T-helper 17 cell (primary cell): Measurements from ENCODE around the gene LTK. TPM values are rescaled to one million over a fixed set of nuclear protein-coding genes. Genes with fewer than 3 reads are reported as not detected.

Experiments used
- ATAC-seq: fragments of 150-1000 bp; cut with Tn5 transposase; 2 replicates; pipeline ENCODE4 v1.10.0; 2021; ENCODE audit warnings: mild to moderate bottlenecking, moderate library complexity
- DNase-seq, 3 donors: peaks; one replicate each; pipeline versions ENCODE4 v3.0.0 to v3.0.0-alpha.2; 2020 to 2021
- H3K9me3 ChIP-seq: one replicate; pipeline ENCODE4 v1.7.0; 2013; ENCODE audit warnings: low read length, mild to moderate bottlenecking; ENCODE audit not compliant: control insufficient read depth, poor library complexity, severe bottlenecking
- H3K27ac Mint-ChIP-seq: one replicate; pipeline ENCODE4 v1.8.0; 2022; ENCODE audit warnings: mild to moderate bottlenecking, moderate library complexity, mixed read lengths
- H3K27me3 Mint-ChIP-seq: one replicate; pipeline ENCODE4 v1.8.0; 2022; ENCODE audit warnings: mixed read lengths
- H3K36me3 Mint-ChIP-seq: one replicate; pipeline ENCODE4 v1.8.0; 2022; ENCODE audit warnings: low read depth, mixed read lengths
- H3K4me1 Mint-ChIP-seq: one replicate; pipeline ENCODE4 v1.8.0; 2022; ENCODE audit warnings: mild to moderate bottlenecking, mixed read lengths
- H3K4me3 Mint-ChIP-seq: one replicate; pipeline ENCODE4 v1.8.0; 2022; ENCODE audit warnings: mild to moderate bottlenecking, moderate library complexity, mixed read lengths
- total RNA-seq, 4 donors: library from RNA in 2 of 4; stranded (reverse) in 2 of 4; gene quantifications; one replicate each; pipeline ENCODE4 v1.2.3 and lab custom pipeline; 2022 to 2026

LTK gene
- total RNA-seq, 2 donors from 2014 or later = 58.2 to 74.6 TPM

DNA sequence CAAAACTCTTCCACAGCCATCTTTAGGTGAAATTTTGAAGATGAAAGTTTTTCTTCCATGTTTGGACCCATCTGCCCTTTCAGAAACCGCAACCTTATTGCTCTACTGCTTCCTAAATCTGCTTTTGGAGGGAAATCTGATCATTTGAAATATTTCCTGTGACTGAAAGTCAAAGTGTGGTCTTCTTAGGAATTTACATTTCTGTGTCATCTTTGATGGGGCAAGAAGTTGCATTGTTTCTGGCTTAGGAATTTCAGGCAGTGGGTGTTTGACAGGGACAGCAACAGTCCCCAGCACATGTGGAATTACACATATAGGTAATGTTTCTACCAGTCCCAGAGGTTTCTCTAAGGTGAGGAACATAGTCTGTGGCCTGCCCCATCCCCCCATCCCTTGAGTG lies 40.1 kb upstream of the LTK start:
- H3K36me3 Mint-ChIP-seq = peaks cover 5% of the 10 kb centered on the region
- DNase-seq = no peak
- no peak overlapping the region for H3K27ac Mint-ChIP-seq
- H3K27me3 Mint-ChIP-seq = no peaks in the 10 kb centered on the region
- no peak for ATAC-seq
- no peak overlapping the region for H3K4me3 Mint-ChIP-seq
- peaks cover 19% of the 10 kb centered on the region for H3K4me1 Mint-ChIP-seq
- no peaks in the 10 kb centered on the region for H3K9me3 ChIP-seq

DNA sequence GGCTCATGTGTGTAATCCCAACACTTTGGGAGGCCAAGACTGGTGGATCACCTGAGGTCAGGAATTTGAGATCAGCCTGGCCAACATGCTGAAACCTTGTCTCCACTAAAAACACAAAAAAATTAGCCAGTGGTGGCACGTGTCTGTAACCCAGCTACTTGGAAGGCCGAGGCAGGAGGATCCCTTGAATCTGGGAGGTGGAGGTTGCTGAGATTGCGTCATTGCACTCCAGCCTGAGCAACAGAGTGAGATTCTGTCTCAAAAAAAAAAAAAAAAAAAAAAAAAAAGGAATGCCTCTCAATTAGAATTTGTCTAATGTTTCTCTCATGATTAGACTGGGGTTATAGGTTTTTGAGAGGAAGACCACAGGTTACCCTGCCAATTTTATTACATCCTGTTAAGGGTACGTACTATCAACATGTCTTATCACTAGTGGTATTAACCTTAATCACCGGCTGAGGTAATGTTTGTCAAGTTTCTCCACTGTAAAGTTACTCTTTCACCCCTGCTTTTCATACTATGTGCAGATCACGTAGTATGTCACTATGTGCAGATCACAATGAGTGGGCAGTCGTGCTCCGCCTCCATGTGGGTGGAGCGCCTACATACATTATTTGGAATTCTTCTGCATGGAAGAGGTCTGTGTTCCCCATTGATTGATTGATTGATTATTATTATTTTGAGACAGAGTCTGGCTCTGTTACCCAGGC lies 36.6 kb upstream of the LTK start:
- no peaks in the 10 kb centered on the region for H3K9me3 ChIP-seq
- H3K4me1 Mint-ChIP-seq = peaks cover 7% of the 10 kb centered on the region
- no peaks in the 10 kb centered on the region for H3K27me3 Mint-ChIP-seq
- peaks cover 2% of the 10 kb centered on the region for H3K36me3 Mint-ChIP-seq
- ATAC-seq (no peak), DNase-seq (no peak)
- no peak overlapping the region for H3K27ac Mint-ChIP-seq
- H3K4me3 Mint-ChIP-seq = no peak overlapping the region

DNA sequence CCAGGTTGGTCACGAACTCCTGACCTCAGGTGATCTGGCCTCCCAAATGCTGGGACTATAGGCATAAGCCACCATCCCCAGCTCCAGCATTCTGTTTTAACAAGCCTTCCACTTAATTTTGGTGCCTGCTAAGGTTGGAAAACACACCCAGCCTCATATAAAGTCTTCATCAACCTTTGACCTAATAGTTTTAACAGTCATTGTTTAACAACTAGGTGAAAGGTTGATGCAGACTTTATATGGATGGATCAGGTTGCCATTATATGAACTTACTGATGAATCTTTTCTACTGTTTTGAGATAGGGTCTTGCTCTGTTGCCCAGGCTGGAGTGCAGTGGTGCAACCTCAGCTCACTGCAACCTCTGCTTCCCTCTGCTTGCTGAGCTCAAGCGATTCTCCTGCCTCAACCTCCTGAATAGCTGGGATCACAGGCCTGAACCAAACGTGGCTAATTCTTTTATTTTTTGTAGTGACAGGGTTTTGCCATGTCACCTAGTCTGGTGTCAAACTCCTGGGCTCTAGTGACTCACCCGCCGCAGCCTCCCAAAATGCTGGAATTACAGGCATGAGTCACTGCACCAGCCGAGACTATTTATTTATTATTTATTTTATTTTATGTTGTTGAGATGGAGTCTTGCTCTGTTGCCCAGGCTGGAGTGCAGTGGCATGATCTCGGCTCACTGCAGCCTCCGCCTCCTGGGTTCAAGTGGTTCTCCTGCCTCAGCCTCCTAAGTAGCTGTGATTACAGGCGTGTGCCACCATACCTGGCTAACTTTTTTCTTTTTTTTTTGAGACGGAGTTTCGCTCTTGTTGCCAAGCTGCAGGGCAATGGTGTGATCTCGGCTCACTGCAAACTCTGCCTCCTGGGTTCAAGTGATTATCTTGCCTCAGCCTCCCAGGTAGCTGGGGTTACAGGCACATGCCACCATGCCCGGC lies 33.5 kb upstream of the LTK start:
- ATAC-seq (no peak), DNase-seq (no peak)
- Mint-ChIP-seq H3K36me3 (no peaks in the 10 kb centered on the region), H3K4me1 (peaks cover 4% of the 10 kb centered on the region), H3K4me3 (no peak overlapping the region), H3K27ac (no peak overlapping the region), H3K27me3 (no peaks in the 10 kb centered on the region)
- no peaks in the 10 kb centered on the region for H3K9me3 ChIP-seq

DNA sequence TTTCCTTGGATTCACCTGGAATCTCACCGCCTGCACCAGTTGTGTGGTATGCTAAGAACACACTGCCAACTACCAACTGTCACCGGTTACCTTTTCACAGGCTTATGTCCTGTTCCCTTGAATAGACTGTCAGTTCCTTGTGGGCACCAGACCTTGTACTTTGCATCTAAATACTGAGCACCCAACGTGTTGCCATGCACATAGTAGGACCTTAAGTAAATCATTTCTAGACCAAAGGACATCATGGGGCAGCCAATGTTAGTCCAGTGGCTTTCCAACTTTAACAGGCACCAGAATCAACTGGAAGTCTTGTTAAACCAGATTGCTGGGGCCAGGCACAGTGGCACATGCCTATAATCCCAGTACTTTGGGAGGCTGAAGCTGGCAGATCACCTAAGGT lies 31.6 kb upstream of the LTK start:
- ATAC-seq (no peak), DNase-seq (no peak)
- Mint-ChIP-seq H3K27me3 (no peaks in the 10 kb centered on the region), H3K4me1 (peaks cover 4% of the 10 kb centered on the region), H3K36me3 (no peaks in the 10 kb centered on the region), H3K4me3 (peak overlapping the region; percentile 96), H3K27ac (peak overlapping the region; percentile 90)
- H3K9me3 ChIP-seq = no peaks in the 10 kb centered on the region

DNA sequence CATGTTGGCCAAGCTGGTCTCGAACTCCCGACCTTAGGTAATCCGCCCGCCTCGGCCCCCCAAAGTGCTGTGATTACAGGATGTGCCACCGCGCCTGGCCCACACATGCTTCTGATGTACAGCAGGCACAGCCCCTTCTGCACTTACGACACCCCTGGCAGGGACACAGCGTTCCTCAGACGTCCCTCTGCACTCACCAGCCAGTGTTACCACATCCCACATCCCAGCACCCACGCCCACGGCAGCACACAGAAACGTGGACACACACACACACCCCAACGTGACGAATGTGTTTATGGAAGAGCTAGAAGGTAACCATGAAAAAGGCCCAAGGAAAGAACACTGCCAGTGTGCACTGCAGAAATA lies 31.0 kb upstream of the LTK start:
- Mint-ChIP-seq H3K4me1 (peaks cover 4% of the 10 kb centered on the region), H3K4me3 (peak overlapping the region; percentile 96), H3K36me3 (no peaks in the 10 kb centered on the region), H3K27ac (peak overlapping the region; percentile 90), H3K27me3 (no peaks in the 10 kb centered on the region)
- DNase-seq (no peak), ATAC-seq (no peak)
- H3K9me3 ChIP-seq = no peaks in the 10 kb centered on the region

DNA sequence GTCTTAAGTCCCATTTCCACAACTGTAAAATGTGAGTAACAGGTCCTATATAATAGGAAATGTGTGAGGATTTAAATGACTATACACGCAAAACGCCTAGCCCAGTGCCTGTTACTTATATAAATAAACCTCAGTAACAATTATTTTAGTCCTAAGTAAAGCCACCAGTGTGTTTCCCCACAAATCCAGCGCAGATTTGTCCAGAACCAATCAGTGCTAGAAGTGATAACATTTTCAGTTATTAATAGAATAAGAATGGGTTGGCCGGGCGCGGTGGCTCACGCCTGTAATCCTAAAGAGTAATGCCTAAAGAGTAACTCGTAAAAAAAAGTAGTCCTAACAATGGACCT lies 29.9 kb upstream of the LTK start:
- peak overlapping the region; percentile 90 for H3K27ac Mint-ChIP-seq
- DNase-seq (no peak), ATAC-seq (no peak)
- no peaks in the 10 kb centered on the region for H3K36me3 Mint-ChIP-seq
- H3K27me3 Mint-ChIP-seq = no peaks in the 10 kb centered on the region
- peaks cover 8% of the 10 kb centered on the region for H3K4me1 Mint-ChIP-seq
- peak overlapping the region; percentile 96 for H3K4me3 Mint-ChIP-seq
- no peaks in the 10 kb centered on the region for H3K9me3 ChIP-seq

DNA sequence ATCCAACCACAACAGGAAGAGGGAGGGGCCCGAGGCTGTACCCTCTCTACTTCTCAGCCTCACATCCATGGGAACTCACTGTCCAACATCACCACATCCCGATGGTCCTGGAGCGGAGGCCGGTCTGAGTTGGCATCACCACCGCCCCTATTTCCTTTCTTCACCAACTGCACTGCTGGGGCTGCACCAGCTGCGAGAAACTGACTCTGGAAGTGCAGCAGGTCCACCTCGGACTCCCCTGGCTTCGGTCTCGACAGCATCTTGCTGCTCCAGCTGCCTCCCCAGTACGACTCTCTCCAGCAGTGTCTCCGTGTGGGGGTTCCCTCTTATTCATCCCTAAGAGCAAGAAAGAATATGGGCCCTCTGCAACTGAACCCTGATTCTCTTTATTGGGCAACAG lies 23.2 kb upstream of the LTK start:
- no peaks in the 10 kb centered on the region for H3K9me3 ChIP-seq
- Mint-ChIP-seq H3K27ac (no peak overlapping the region), H3K4me3 (no peak overlapping the region), H3K4me1 (peaks cover 9% of the 10 kb centered on the region), H3K27me3 (no peaks in the 10 kb centered on the region), H3K36me3 (peaks cover 5% of the 10 kb centered on the region)
- ATAC-seq (no peak), DNase-seq (no peak)

DNA sequence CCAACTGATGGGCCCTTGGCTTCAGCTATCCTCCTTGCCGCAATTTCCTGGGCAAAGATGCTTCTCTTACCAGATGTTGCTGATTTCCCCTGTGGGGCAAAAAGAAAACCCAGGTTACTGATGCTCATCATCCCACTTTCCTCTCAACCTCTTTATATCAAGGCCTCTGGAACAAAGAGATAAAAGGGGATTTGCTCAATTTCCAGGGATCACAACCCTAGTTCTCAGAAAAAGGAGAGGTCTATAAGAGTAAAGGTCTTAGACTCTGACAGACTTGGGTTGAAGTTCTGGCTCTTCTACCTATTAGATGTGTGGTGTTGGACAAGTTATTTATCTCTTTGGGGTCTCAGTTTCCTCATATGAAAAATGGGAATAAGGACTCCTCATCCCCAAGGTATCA lies 21.9 kb upstream of the LTK start:
- no peaks in the 10 kb centered on the region for H3K9me3 ChIP-seq
- no peak overlapping the region for H3K4me3 Mint-ChIP-seq
- no peak for ATAC-seq

DNA sequence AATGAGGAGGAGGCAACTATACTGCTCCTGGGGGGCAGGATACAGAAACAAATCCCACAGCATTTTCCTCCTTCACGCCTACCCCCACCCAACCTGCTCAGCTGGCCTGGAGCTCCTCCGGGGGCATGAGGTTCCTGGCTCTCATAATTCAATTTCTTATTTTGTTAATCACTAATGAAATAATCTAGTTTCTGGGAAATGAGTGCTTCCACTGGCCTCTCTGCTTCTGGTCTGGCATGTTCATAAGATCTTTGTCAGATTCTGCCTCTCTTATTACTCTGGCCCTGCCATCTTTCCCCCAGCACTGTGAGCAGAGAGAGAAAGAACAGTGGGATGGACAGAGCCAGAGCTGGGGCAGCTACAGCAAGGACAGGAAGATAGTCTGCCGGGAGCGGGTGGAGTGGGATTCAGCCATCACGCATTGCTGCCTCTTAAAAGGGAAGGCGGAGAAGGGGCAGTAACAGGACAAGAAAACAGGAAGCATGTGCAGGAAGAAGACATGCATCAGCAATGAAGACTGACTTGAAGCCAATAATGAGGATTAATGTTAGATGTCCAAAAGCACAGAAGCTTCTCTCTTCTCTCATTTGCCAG lies 16.8 kb upstream of the LTK start:
- DNase-seq = no peak
- no peaks in the 10 kb centered on the region for H3K9me3 ChIP-seq
- no peak for ATAC-seq
- H3K27me3 Mint-ChIP-seq = no peaks in the 10 kb centered on the region
- H3K4me3 Mint-ChIP-seq = no peak overlapping the region
- peak overlapping the region; percentile 14 for H3K27ac Mint-ChIP-seq
- peaks cover 5% of the 10 kb centered on the region for H3K4me1 Mint-ChIP-seq
- H3K36me3 Mint-ChIP-seq = peaks cover 13% of the 10 kb centered on the region

More for the DNA sequence above, 21.9 kb upstream of the LTK start:
- peaks cover 9% of the 10 kb centered on the region for H3K4me1 Mint-ChIP-seq
- no peak for DNase-seq
- H3K27ac Mint-ChIP-seq = no peak overlapping the region
- no peaks in the 10 kb centered on the region for H3K27me3 Mint-ChIP-seq
- peaks cover 5% of the 10 kb centered on the region for H3K36me3 Mint-ChIP-seq

DNA sequence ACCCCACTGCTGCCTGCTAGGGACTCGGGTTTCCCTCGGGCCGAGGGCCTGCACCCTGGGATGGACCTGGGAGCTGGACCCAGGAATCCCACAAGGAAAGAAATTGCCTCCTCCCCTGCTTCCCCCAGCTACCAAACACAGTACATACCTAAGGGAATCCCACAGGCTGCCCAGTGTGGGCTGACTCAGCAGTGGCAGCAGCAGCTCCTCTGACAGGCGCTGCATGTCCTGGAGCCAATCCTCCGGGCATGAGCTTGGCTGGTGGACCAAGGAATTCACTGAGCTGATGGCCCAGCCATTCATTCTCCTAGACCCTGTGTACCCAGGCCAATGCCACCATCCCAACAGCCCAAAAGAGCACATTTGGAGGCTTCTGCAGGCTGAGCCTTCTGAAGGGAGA lies 9.5 kb upstream of the LTK start:
- Mint-ChIP-seq H3K36me3 (peaks cover 7% of the 10 kb centered on the region), H3K4me1 (peaks cover 9% of the 10 kb centered on the region), H3K27me3 (no peaks in the 10 kb centered on the region), H3K27ac (peak overlapping the region; percentile 49), H3K4me3 (no peak overlapping the region)
- no peaks in the 10 kb centered on the region for H3K9me3 ChIP-seq
- DNase-seq = no peak
- no peak for ATAC-seq

DNA sequence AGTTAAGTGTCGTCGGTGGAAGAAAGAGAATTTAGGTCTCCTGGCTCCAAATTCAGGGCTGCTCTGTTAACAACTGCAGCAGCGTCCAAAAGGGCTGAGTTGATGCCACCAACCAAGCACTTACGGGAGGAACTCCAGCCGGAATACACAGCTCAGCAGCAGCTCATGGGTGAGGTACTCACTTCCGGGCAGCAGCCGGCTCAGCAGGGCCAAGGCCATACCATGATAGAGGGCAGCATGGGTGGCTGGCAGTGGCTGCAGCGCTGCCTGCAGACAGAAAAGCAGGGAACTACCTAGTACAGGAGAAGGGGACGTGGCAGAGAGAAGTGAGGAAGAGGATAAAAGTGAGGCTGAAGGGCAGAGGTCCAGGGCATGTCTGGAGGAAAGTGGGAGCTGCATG lies 8.0 kb upstream of the LTK start:
- Mint-ChIP-seq H3K27me3 (no peaks in the 10 kb centered on the region), H3K36me3 (peaks cover 7% of the 10 kb centered on the region), H3K4me1 (peaks cover 16% of the 10 kb centered on the region), H3K4me3 (no peak overlapping the region), H3K27ac (peak overlapping the region; percentile 89)
- DNase-seq = no peak
- H3K9me3 ChIP-seq = no peaks in the 10 kb centered on the region
- ATAC-seq = no peak

DNA sequence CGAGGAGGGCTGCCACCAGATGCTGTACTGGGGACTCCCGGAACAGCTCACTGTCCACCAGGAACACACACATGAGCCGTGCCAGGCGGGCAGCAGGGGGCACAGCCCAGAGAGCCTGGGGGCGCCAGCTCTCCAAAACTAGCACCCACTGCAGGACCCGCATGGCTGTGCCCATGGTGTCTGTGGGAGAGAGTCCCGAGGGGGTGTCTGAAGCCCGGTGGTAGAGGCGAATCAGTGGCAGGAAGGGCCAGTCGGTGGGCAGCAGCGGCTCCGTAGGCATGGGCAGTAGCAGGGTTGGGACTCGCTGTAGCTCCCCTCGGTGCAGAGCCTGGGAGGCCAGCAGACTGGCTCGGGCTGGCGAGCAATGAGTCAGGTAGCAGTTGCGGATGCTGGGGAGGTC lies 7.0 kb upstream of the LTK start:
- H3K27me3 Mint-ChIP-seq = no peaks in the 10 kb centered on the region
- ATAC-seq (no peak), DNase-seq (no peak)
- no peaks in the 10 kb centered on the region for H3K9me3 ChIP-seq
- no peak overlapping the region for H3K27ac Mint-ChIP-seq
- H3K4me1 Mint-ChIP-seq = peaks cover 20% of the 10 kb centered on the region
- H3K36me3 Mint-ChIP-seq = peaks cover 5% of the 10 kb centered on the region
- no peak overlapping the region for H3K4me3 Mint-ChIP-seq

DNA sequence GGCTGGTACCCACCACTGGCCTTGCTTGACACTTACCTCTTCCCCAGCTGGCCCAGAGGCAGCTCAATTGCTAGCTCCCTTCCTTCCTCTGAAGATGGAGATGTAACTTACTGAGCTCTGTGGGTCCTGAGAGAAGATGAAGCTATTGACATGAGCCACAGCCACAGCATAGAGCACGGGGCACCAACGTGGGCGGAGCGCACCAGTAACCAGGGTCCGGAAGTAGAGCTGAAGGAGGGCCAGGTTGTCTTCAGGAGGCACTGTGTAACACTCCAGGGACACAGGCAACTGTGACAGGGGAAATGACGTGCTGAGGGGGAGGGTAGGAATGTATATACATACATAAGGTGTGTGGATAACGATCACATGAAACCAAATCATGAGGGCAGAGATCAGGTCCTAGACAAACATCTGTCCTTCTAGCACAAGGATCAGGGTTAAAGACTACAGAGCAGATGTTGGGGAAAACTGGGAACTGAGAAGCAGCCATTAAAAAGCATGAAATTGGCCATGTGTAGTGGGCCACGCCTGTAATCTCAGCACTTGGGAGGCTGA lies 4.3 kb upstream of the LTK start:
- H3K4me3 Mint-ChIP-seq = peak overlapping the region; percentile 34
- no peaks in the 10 kb centered on the region for H3K9me3 ChIP-seq
- H3K4me1 Mint-ChIP-seq = peaks cover 34% of the 10 kb centered on the region
- DNase-seq (no peak), ATAC-seq (no peak)
- peak overlapping the region; percentile 78 for H3K27ac Mint-ChIP-seq
- no peaks in the 10 kb centered on the region for H3K27me3 Mint-ChIP-seq
- H3K36me3 Mint-ChIP-seq = peaks cover 3% of the 10 kb centered on the region
